GM18870 (cell line): Measurements from ENCODE around the gene MCOLN1.

Experiments used
- ATAC-seq: cut with Tn5 transposase; IDR thresholded peaks from one replicate; pipeline ENCODE4 v1.9.1; 2021; ENCODE audit warnings: moderate library complexity; ENCODE audit not compliant: unreplicated experiment

MCOLN1 gene

GRCh38 chr19:7522072-7522922 is at the start of gene MCOLN1:
Gene MCOLN1, plus strand, starts transcription at chr19:7522624. Its CDS starts 127 bp downstream, at chr19:7522751.
- ATAC-seq, result peak; percentile 62

- ATAC-seq, result no peak
Observed at GRCh38 chr19:7475665-7476064, 46.8 kb upstream of the MCOLN1 start.

- no peak for ATAC-seq
Observed at GRCh38 chr19:7476241-7476640, 46.2 kb upstream of the MCOLN1 start.

GRCh38 chr19:7476777-7477494 is 45.5 kb upstream of the MCOLN1 start:
- no peak for ATAC-seq

GRCh38 chr19:7477758-7478157 is 44.7 kb upstream of the MCOLN1 start:
- no peak for ATAC-seq

DNA sequence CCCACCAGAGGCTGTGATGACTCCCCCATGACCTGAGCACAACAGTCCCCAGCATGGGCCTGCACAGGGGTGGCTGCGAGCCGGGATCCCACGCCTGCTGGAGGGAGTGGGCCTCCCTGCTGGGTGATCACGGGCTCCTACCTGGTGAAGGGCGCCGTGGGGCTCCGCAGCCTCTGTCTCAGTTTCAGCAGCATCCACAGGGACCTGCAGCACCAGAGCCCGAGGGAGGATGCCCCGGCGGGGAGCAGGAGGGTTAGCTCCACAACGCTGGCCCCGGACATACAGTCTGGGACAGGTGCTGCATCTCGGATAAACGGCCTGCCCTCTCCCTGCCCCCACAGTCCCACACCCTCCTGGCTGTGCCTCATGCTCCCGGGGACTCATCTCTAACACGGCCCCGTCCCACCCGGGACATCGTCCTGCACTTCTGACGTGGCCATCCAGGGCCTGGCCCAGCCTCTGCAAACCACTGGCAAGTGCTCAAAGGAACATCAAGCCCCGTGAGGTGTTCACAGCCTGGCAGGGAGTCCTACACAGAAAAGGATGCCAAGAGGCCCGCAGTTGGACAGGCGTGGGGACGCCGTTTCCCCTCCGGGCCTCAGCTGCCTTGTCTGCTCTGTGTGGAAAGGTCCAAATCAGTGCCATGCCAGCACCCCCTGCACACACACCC is 44.1 kb upstream of the MCOLN1 start:
- no peak for ATAC-seq

DNA sequence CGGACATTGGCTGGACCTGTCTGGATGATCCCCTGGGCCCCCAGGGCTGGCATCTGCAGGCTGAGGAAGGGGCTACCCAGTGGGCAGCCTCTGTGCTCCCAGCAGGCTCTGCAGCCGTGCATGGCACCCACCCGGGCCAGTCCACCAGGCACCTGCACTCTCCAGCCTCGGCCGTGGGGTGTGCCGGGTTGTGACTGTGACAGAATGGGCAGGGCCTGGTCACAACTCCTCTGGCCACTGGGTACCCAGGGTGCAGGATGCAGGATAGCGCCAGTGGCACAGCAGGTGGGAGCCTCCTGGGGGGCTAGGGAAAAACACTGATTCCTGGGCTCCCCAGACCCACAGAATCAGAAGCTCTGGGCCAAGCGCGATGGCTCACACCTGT is 43.6 kb upstream of the MCOLN1 start:
- no peak for ATAC-seq

DNA sequence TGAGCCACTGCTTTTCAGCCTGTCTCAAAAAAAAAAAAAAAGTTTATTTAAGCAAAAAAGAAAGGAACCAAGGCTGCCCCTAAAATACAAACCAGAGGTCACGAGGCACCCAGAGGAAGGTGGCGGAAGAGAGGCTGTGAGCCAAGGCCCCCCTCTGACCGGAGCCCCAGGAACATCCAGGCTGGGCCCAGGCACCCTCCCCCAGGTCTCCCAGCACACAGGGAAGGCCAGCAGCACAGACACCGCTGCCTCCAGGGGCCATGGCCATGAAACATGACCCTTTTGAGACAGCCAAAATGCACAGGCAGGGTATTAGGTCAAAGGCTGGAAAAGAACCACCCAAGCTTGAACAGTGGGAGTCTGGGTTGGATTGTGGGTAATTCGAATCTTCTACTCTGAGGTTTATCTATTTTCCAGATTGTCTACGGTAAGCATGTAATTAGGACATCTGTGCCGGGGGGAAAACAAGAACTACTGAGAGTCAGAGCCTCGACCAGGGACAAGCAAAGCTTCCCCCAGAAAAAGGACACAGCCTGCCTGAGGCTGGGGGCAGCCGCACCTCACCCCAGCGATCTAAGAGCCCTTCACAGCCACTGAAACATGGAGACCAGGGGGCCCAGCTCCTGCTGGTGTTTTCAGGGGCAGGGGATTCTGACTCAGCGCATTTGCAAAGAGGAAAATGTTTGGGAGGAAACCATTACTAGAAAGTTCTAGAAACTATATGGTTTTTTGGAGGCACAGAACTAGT is 42.0 kb upstream of the MCOLN1 start:
- ATAC-seq, result no peak

DNA sequence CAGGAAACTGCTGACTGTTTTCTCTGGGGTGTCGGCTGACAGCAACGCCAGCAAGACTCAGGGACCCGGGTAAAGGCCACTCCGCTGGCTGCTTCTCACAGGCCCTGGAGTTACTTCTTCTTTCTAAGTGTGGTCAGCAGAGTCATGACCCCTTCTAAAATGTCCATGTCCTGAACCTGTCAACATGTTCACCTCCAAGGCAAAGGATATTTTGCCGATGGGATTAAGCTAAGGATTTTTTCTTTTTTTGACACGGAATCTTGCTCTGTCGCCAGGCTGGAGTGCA is 41.5 kb upstream of the MCOLN1 start:
- ATAC-seq, result no peak

DNA sequence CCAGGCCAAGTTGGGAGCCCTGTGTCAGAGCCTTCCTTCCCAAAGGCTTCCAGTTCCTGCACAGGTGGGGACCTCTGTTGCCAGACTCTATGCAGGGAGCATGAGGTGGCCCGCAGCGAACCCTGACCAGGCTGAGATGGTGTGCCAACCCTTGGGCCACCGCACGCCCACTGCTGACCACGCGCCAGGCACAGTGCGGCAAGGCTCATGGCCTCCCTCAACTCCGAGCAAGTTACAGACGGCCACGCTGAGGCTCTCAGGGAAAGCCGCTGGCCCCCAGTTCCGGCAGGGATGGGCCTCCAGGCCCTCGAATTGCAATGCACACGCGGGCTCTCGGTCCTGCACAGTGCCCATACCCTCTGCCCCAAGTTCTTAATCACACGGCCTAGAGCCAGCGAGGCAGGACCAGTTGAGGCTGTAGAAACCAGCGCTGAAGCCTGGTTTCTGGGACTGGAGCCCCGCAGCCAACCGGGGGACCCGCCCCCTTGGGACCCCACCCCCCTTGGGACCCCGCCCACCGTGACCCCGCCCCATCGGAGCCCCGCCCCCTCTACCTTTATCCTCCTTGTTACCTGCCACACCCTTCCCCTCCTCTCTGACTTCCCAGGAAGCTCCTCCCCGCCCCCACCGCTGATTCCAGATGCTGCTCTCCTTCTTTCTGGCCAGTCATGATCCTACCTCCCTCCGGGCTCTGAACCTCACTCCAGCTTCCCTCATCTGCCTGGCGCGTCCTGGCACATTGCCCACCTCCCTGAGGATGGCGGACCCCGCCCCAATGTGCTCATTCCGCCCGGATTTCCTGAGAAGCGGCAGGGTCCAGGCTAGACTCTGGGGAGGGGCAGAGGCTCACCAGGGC is 39.6 kb upstream of the MCOLN1 start:
- ATAC-seq, result no peak

- ATAC-seq, result no peak
Observed at GRCh38 chr19:7483720-7484201, 38.7 kb upstream of the MCOLN1 start.

DNA sequence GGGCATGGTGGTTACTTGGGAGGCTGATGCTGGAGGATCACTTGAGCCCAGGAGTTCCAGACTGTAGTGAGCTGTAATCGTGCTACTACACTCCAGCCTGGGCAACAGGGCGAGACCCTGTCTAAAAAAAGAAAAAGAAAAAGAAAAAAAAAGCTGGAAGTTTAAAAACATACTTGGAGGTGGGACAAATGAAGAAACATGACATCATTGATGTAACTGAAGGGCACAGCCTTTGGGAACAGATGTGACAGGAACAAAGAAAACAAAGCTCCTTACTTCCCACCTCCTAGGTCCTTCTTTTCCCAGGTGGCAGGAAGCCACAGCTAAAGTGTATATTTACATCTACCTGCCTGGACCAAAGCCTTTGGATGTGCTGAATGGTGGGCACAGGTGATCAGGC is 35.5 kb upstream of the MCOLN1 start:
- ATAC-seq, result no peak

DNA sequence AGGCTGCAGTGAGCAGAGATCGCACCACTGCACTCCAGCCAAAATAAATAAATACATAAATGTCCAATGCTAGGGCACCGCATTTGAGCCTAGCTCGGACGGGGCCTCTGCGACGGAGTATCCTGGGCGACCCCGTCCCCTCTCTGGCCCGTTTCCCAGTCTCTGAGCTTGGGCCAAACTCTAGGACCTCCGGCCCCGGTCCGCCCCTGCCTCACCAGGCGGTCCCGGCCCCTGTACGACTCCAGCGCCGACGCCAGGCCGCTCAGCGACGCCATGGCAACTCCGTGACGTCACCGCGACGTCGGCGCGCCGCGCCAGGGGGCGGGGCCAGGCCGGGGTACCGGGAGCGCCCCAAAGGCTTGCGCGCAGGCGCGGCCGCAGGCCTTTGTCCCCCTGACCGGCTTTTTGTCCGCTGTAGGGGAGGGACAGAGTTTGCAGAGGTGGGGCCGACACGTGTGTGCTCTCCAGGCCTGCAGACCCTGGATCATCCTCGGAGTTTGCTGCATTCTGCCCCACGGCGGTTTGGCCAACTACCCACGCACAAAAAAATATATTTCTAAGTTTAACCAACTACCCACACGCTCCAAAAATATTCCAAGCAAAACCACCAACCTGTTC is 33.6 kb upstream of the MCOLN1 start, which contains the start of gene PEX11G:
PEX11G (minus strand) TSS at position 300 of the 618 bp plus-strand sequence; CDS start at position 275, 25 bp downstream.
- ATAC-seq, result no peak

GRCh38 chr19:7489609-7490044 is 32.8 kb upstream of the MCOLN1 start:
- no peak for ATAC-seq

- no peak for ATAC-seq
Observed at GRCh38 chr19:7492142-7492541, 30.3 kb upstream of the MCOLN1 start.

- ATAC-seq, result no peak
Observed at GRCh38 chr19:7492558-7492957, 29.9 kb upstream of the MCOLN1 start.

DNA sequence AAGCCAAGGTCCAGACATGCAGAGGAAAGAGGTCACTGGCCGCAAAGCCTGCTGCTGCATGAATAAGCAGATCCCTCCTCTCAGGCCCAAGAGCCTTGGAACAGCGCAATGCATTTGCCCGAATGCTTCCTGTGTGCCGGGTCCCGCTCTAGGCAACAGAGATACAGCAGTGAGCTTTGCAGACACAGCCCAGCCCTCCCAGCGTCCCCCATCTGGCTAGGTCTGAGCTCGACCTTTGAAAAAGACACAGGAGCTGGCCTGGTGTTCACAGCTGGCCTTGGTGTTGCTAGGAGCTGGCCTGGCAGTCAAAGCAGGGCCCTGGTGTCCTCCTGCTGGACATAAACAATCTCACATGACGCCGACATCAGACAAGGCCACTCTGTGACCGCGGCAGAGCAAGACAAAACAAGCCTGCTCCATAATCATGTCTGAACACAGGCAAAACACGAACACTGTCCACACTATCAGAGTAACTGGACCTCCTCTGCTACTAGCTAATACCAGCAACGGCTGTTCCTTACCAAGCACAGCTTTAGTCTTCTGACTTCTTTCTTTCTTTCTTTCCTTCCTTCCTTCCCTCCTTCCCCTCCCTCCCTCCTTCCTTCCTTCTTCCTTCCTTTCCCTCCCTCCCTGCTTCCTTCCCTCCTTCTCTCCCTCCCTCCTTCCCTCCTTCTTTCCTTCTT is 27.9 kb upstream of the MCOLN1 start:
- ATAC-seq, result no peak

DNA sequence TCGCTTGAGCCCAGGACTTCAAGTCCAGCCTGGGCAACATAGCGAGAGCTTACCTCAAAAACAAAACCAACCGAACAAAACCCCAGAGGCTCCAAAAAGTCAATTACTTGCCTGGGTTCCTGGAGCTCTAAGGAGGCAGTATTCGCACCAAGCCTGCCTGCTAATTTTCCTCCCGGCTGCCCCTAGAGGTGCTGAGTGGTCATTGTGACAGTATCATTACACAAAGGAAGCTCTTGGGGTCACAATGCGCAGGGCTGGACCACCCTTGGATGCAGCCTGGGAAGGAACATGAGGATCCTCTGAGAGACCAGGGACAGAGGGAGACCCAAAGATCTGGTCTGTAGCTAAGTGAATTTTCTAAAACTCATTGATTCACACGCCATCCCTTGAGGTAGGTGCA is 25.1 kb upstream of the MCOLN1 start:
- no peak for ATAC-seq
